ENCODE data around the gene PFKFB4.

DNA sequence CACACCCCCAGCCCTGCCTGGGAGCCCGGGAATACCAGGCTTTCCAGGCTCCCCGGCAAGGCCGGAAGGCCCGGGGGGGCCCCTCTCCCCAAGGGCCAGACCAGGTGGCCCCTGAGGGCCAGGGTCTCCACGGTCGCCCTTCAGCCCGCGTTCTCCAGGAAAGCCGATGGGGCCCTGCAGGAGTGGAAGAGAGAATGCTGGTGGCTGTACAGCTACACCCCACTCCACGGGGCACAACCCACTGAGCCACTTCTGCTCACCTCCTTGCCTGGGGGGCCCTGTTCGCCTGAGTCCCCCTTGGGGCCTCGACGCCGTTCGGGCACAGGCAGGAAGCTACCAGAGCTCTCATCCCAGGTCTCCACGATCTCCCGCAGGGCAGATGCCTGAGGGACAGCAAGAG lies 18.8 kb upstream of the PFKFB4 start:
- TF ChIP-seq, protein P1, sequence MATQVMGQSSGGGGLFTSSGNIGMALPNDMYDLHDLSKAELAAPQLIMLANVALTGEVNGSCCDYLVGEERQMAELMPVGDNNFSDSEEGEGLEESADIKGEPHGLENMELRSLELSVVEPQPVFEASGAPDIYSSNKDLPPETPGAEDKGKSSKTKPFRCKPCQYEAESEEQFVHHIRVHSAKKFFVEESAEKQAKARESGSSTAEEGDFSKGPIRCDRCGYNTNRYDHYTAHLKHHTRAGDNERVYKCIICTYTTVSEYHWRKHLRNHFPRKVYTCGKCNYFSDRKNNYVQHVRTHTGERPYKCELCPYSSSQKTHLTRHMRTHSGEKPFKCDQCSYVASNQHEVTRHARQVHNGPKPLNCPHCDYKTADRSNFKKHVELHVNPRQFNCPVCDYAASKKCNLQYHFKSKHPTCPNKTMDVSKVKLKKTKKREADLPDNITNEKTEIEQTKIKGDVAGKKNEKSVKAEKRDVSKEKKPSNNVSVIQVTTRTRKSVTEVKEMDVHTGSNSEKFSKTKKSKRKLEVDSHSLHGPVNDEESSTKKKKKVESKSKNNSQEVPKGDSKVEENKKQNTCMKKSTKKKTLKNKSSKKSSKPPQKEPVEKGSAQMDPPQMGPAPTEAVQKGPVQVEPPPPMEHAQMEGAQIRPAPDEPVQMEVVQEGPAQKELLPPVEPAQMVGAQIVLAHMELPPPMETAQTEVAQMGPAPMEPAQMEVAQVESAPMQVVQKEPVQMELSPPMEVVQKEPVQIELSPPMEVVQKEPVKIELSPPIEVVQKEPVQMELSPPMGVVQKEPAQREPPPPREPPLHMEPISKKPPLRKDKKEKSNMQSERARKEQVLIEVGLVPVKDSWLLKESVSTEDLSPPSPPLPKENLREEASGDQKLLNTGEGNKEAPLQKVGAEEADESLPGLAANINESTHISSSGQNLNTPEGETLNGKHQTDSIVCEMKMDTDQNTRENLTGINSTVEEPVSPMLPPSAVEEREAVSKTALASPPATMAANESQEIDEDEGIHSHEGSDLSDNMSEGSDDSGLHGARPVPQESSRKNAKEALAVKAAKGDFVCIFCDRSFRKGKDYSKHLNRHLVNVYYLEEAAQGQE (IDR thresholded peaks at IDR 0.05; ENCODE audit: insufficient read depth in 1 of 2, low read depth in 2 of 2, low read length in 2 of 2), result no peak
- no peak for TF ChIP-seq SIN3A (IDR thresholded peaks at IDR 0.05; ENCODE audit: borderline replicate concordance, insufficient read depth, low read length)
- TF ChIP-seq POLR2AphosphoS5 (IDR thresholded peaks at IDR 0.05; ENCODE audit: low read depth, low read length), result no peak
